H1 (cell line): Measurements from ENCODE around the gene POLE. TPM values are rescaled to one million over a fixed set of nuclear protein-coding genes. Genes with fewer than 3 reads are reported as not detected.

Source experiments
- CTCF ChIA-PET: fragments of 300-600 bp; sonication (Branson Sonifier 250); formaldehyde crosslinking; loops from one replicate; lab custom pipeline; 2021; ENCODE audit not compliant: partially characterized antibody; lab: Charles Lee
- POLR2A ChIA-PET: fragments of 300-600 bp; sonication (Branson Sonifier 250); formaldehyde crosslinking; loops from one replicate; lab custom pipeline; 2021; ENCODE audit warnings: inconsistent platforms; ENCODE audit not compliant: partially characterized antibody; lab: Charles Lee
- DNase-seq, 2 experiments: peaks; one replicate each; pipeline versions ENCODE4 v3.0.0 to v3.0.0-alpha.2; 2010 to 2022; ENCODE audit warnings: low spot score in 2 of 2, low read depth in 1 of 2, mixed read lengths in 1 of 2
- FAIRE-seq: peaks from 2 replicates; lab custom pipeline; 2011; peaks lifted over from hg19 to GRCh38; lab: Jason Lieb, UNC
- H2AFZ ChIP-seq: 2 replicates; pipeline ENCODE4 v1.8.1; 2012; ENCODE audit warnings: low read length, inconsistent platforms
- H2AK5ac ChIP-seq: 2 replicates; pipeline ENCODE4 v1.6.1; 2013; ENCODE audit warnings: low read depth, low read length
- H2BK120ac ChIP-seq: replicated peaks from 2 replicates; pipeline ENCODE3; 2013; ENCODE audit warnings: low read depth, low read length, inconsistent platforms
- H2BK12ac ChIP-seq: 2 replicates; pipeline ENCODE4 v1.6.1; 2013; ENCODE audit warnings: low read depth, low read length
- H2BK15ac ChIP-seq: 2 replicates; pipeline ENCODE4 v1.6.1; 2013; ENCODE audit warnings: low read length
- H2BK20ac ChIP-seq: 2 replicates; pipeline ENCODE4 v1.6.1; 2013; ENCODE audit warnings: low read length
- H2BK5ac ChIP-seq: 2 replicates; pipeline ENCODE4 v1.6.1; 2013; ENCODE audit warnings: low read depth, low read length
- H3K14ac ChIP-seq: 2 replicates; pipeline ENCODE4 v1.6.1; 2013; ENCODE audit warnings: inconsistent platforms; ENCODE audit not compliant: insufficient read length
- H3K18ac ChIP-seq: 2 replicates; pipeline ENCODE4 v1.6.1; 2013; ENCODE audit warnings: low read length; ENCODE audit errors: extremely low read depth
- H3K23ac ChIP-seq: 2 replicates; pipeline ENCODE4 v1.6.1; 2013; ENCODE audit warnings: inconsistent platforms; ENCODE audit not compliant: insufficient read length
- H3K23me2 ChIP-seq: 2 replicates; pipeline ENCODE4 v1.6.1; 2013; ENCODE audit warnings: low read depth, low read length
- H3K27ac ChIP-seq: 2 replicates; pipeline ENCODE4 v1.6.1; 2011; ENCODE audit warnings: low read depth, low read length, inconsistent platforms
- H3K27me3 ChIP-seq, 4 experiments: replicated peaks in 1 of 4; 1 replicate in 1 of 4; 2 replicates in 3 of 4; pipeline versions ENCODE4 v1.6.1 to v1.8.1; 2011 to 2013; ENCODE audit warnings: low read length in 3 of 4, mild to moderate bottlenecking in 3 of 4, inconsistent platforms in 2 of 4, mixed read lengths in 2 of 4, moderate library complexity in 1 of 4; ENCODE audit not compliant: control insufficient read depth in 3 of 4, insufficient read depth in 3 of 4; ENCODE audit errors: extremely low read depth in 1 of 4
- H3K36me3 ChIP-seq, 4 experiments: 2 replicates each; pipeline versions ENCODE4 v1.6.1 to v1.8.1; 2011 to 2013; ENCODE audit warnings: mild to moderate bottlenecking in 4 of 4, low read length in 3 of 4, moderate library complexity in 2 of 4, control low read depth in 1 of 4, inconsistent platforms in 1 of 4; ENCODE audit not compliant: insufficient read depth in 4 of 4, control insufficient read depth in 2 of 4
- H3K4ac ChIP-seq: replicated peaks from 2 replicates; pipeline ENCODE3; 2013; ENCODE audit warnings: low read length, low read depth, mixed read lengths, inconsistent platforms; ENCODE audit not compliant: insufficient read length
- H3K4me1 ChIP-seq, 4 experiments: replicated peaks in 1 of 4; 1 replicate in 1 of 4; 2 replicates in 3 of 4; pipeline versions ENCODE4 v1.6.1 to v1.8.1; 2011 to 2013; ENCODE audit warnings: low read length in 3 of 4, inconsistent platforms in 2 of 4, mixed read lengths in 1 of 4; ENCODE audit not compliant: insufficient read depth in 4 of 4, control insufficient read depth in 3 of 4
- H3K4me2 ChIP-seq, 2 experiments: 2 replicates each; pipeline versions ENCODE4 v1.6.1 to v1.8.1; 2011 to 2013; ENCODE audit warnings: low read depth in 2 of 2, low read length in 2 of 2, control low read depth in 1 of 2, inconsistent platforms in 1 of 2, mild to moderate bottlenecking in 1 of 2; ENCODE audit not compliant: insufficient read depth in 1 of 2
- H3K4me3 ChIP-seq, 4 experiments: fragments of 200-600, 300-600 bp in 1 of 4; sonication (generic), shearing (Covaris generic), sonication (Bioruptor Twin) in 1 of 4; 2 replicates each; pipeline versions ENCODE4 v1.5.1 to v1.8.1; 2011 to 2016; ENCODE audit warnings: low read length in 4 of 4, low read depth in 3 of 4, control low read depth in 2 of 4, inconsistent platforms in 2 of 4, mild to moderate bottlenecking in 2 of 4, mixed read lengths in 1 of 4, moderate library complexity in 1 of 4; ENCODE audit not compliant: insufficient read depth in 2 of 4; ENCODE audit errors: extremely low read depth in 1 of 4
- H3K56ac ChIP-seq: replicated peaks from 2 replicates; pipeline ENCODE3; 2013; ENCODE audit warnings: low read depth, mild to moderate bottlenecking, mixed read lengths, low read length, inconsistent platforms; ENCODE audit not compliant: insufficient read length
- H3K79me1 ChIP-seq: 2 replicates; pipeline ENCODE4 v1.6.1; 2013; ENCODE audit warnings: low read depth, low read length, control low read depth
- H3K79me2 ChIP-seq, 2 experiments: 2 replicates each; pipeline versions ENCODE4 v1.6.1 to v1.8.1; 2012 to 2013; ENCODE audit warnings: low read length in 2 of 2, mild to moderate bottlenecking in 2 of 2, inconsistent platforms in 1 of 2; ENCODE audit not compliant: insufficient read depth in 2 of 2, control insufficient read depth in 1 of 2
- H3K9ac ChIP-seq, 4 experiments: replicated peaks in 1 of 4; 1 replicate in 1 of 4; 2 replicates in 3 of 4; pipeline versions ENCODE4 v1.6.1 to v1.8.1; 2011 to 2013; ENCODE audit warnings: low read depth in 3 of 4, low read length in 3 of 4, control low read depth in 2 of 4, mild to moderate bottlenecking in 2 of 4, moderate library complexity in 2 of 4, inconsistent platforms in 1 of 4; ENCODE audit errors: extremely low read depth in 1 of 4
- H3K9me3 ChIP-seq, 2 experiments: 2 replicates each; pipeline versions ENCODE4 v1.6.1 to v1.8.1; 2012 to 2013; ENCODE audit warnings: mild to moderate bottlenecking in 2 of 2, moderate library complexity in 2 of 2, control low read depth in 1 of 2, inconsistent platforms in 1 of 2, low read depth in 1 of 2, low read length in 1 of 2, mixed read lengths in 1 of 2; ENCODE audit not compliant: insufficient read depth in 2 of 2
- H4K20me1 ChIP-seq, 2 experiments: replicated peaks in 1 of 2; 2 replicates each; pipeline versions ENCODE3 to v1.8.1; 2011 to 2013; ENCODE audit warnings: inconsistent platforms in 2 of 2, low read length in 2 of 2, mild to moderate bottlenecking in 1 of 2; ENCODE audit not compliant: insufficient read depth in 2 of 2, control insufficient read depth in 1 of 2
- H4K5ac ChIP-seq: 2 replicates; pipeline ENCODE4 v1.6.1; 2013; ENCODE audit warnings: low read length, low read depth, mixed read lengths, inconsistent platforms; ENCODE audit not compliant: insufficient read length
- H4K8ac ChIP-seq: 2 replicates; pipeline ENCODE4 v1.8.0; 2013; ENCODE audit warnings: mild to moderate bottlenecking, moderate library complexity, low read length, inconsistent platforms; ENCODE audit not compliant: insufficient read depth; ENCODE audit errors: extremely low read depth
- H4K91ac ChIP-seq: replicated peaks from 2 replicates; pipeline ENCODE3; 2013; ENCODE audit warnings: low read length, mixed read lengths, inconsistent platforms; ENCODE audit not compliant: insufficient read length
- ASH2L ChIP-seq: fragments of 200-600, 300-600 bp; sonication (generic); IDR thresholded peaks from one replicate; pipeline ENCODE4 v1.7.1; 2017; ENCODE audit warnings: low read length
- BACH1 ChIP-seq: IDR thresholded peaks from 2 replicates; pipeline ENCODE4 v1.6.1; 2012; ENCODE audit warnings: low read length, improper control_type of control experiment
- CBX5 ChIP-seq: fragments of 300-800, 300-1000 bp; sonication (generic); IDR thresholded peaks from 2 replicates; pipeline ENCODE4 v1.7.1; 2016; ENCODE audit warnings: antibody characterized with exemption, low read length, low read depth
- CTBP2 ChIP-seq: IDR thresholded peaks from 2 replicates; pipeline ENCODE4 v1.7.0; 2011; ENCODE audit warnings: borderline replicate concordance, mild to moderate bottlenecking, moderate library complexity, mixed read lengths, low read length; ENCODE audit not compliant: insufficient read depth, insufficient read length
- CTCF ChIP-seq, 3 experiments: IDR thresholded peaks; 1 replicate in 2 of 3; 2 replicates in 1 of 3; pipeline versions ENCODE4 v1.5.1 to v1.6.1; 2011; ENCODE audit warnings: low read length in 3 of 3, mild to moderate bottlenecking in 3 of 3, inconsistent platforms in 2 of 3, low read depth in 1 of 3, moderate library complexity in 1 of 3; ENCODE audit not compliant: insufficient read depth in 1 of 3; ENCODE audit errors: control extremely low read depth in 1 of 3
- EP300 ChIP-seq, 2 experiments: IDR thresholded peaks; 1 replicate in 1 of 2; 2 replicates in 1 of 2; pipeline ENCODE4 v1.6.1; 2011 to 2012; ENCODE audit warnings: low read depth in 2 of 2, low read length in 2 of 2, mild to moderate bottlenecking in 2 of 2, borderline replicate concordance in 1 of 2, inconsistent platforms in 1 of 2, moderate library complexity in 1 of 2
- KDM4A ChIP-seq: IDR thresholded peaks from one replicate; pipeline ENCODE4 v1.7.1; 2012; ENCODE audit warnings: low read depth, mild to moderate bottlenecking, moderate library complexity, low read length, inconsistent platforms; ENCODE audit not compliant: severe bottlenecking
- NANOG ChIP-seq: IDR thresholded peaks from 2 replicates; pipeline ENCODE4 v1.6.1; 2011; ENCODE audit warnings: low read length, low read depth, mild to moderate bottlenecking, inconsistent platforms; ENCODE audit not compliant: insufficient read depth, poor library complexity, severe bottlenecking
- RAD21 ChIP-seq, 2 experiments: IDR thresholded peaks in 1 of 2; conservative IDR thresholded peaks in 1 of 2; 2 replicates each; pipeline ENCODE4 v1.6.1; 2011; ENCODE audit warnings: low read depth in 2 of 2, low read length in 2 of 2, improper control_type of control experiment in 1 of 2, inconsistent platforms in 1 of 2, mild to moderate bottlenecking in 1 of 2, moderate library complexity in 1 of 2
- SRF ChIP-seq: IDR thresholded peaks from 2 replicates; pipeline ENCODE4 v1.6.1; 2011; ENCODE audit warnings: mild to moderate bottlenecking, low read depth, low read length, moderate library complexity
- YY1 ChIP-seq: IDR thresholded peaks from 2 replicates; pipeline ENCODE4 v1.6.1; 2011; ENCODE audit warnings: low read depth, mild to moderate bottlenecking, low read length
- WGBS, 2 experiments: shearing (Covaris generic) in 1 of 2; methylation state at CpG; one replicate each; pipeline versions ENCODE4 v1.1.6 to v1.1.7; 2013 to 2015; ENCODE audit warnings: low lambda C conversion rate in 2 of 2, mixed read lengths in 2 of 2, inconsistent platforms in 1 of 2, low coverage in 1 of 2, missing lambda C conversion rate in 1 of 2; ENCODE audit not compliant: insufficient replicate concordance in 2 of 2, insufficient coverage in 1 of 2, insufficient read length in 1 of 2; ENCODE audit errors: extremely low coverage in 1 of 2, missing lambda C conversion rate in 1 of 2; 5-methylcytosine and 5-hydroxymethylcytosine counted together
- polyA plus RNA-seq, 7 experiments: library from polyadenylated mRNA; depleted of rRNA in 3 of 7; stranded (reverse) in 5 of 7; unstranded in 2 of 7; fragments of >200 nt in 5 of 7; fragments of 200-250 nt in 2 of 7; gene quantifications; 1 replicate in 5 of 7; 2 replicates in 1 of 7; 4 replicates in 1 of 7; pipeline versions ENCODE4 v1.2.1 to v1.2.3, GENCODE V29; 2011 to 2013; ENCODE audit warnings: missing spikeins in 2 of 7, mixed read lengths in 2 of 7
- total RNA-seq: library from RNA; stranded (reverse); fragmentation: NEBNext Ultra II Directional; extraction: Animal tissue kit (Norgen Biotek cat#: 25700); gene quantifications from 2 replicates; pipeline ENCODE4 v1.2.1, GENCODE V29; 2021

POLE gene
- total and polyA plus RNA-seq, 2 of the 8 experiments (the other 6 are each of a cell fraction or from before 2014, with no cell fraction given): 59.7 to 115 TPM

- H3K9ac ChIP-seq: no peak overlapping the region
- no peak overlapping the region for H4K8ac ChIP-seq
- H2BK15ac ChIP-seq: no peak overlapping the region
- no peak overlapping the region for H4K5ac ChIP-seq
- FAIRE-seq (no peak), DNase-seq (no peak)
- WGBS, 2 experiments: 85 to 100% methylated on average over 1 to 9 of the region's 10 CpGs
- no peak overlapping the region for H2AFZ ChIP-seq
- H3K4me2 ChIP-seq: no peak overlapping the region
- no peaks in the 10 kb centered on the region for H3K27me3 ChIP-seq
- H2AK5ac ChIP-seq: no peak overlapping the region
- H3K18ac ChIP-seq: no peak overlapping the region
- no peak overlapping the region for H3K56ac ChIP-seq
- H3K4me3 ChIP-seq: no peak overlapping the region
- H4K91ac ChIP-seq: no peak overlapping the region
- no peak overlapping the region for H3K14ac ChIP-seq
- POLR2A ChIA-PET: interaction anchor here (0.6 to 2.3 kb wide), 3 partner anchors 19 to 107 kb away, joined by 3 to 6 read pairs (median 3); no protein-coding TSS in a partner anchor
- H3K79me2 ChIP-seq: no peaks in the 10 kb centered on the region
- no peaks in the 10 kb centered on the region for H3K23me2 ChIP-seq
- H2BK20ac ChIP-seq: no peak overlapping the region
- H4K20me1 ChIP-seq: peaks cover 4 to 20% of the 10 kb centered on the region in 2 experiments
- no peak overlapping the region for H2BK120ac ChIP-seq
- peaks cover 39 to 88% (median 81%) of the 10 kb centered on the region in 4 experiments for H3K36me3 ChIP-seq
- H3K4ac ChIP-seq: no peak overlapping the region
- no peak overlapping the region for H2BK12ac ChIP-seq
- CTCF ChIA-PET: interaction anchor here (2.2 to 9.3 kb wide), 2 partner anchors 8 to 14 kb away, joined by 6 to 61 read pairs; no protein-coding TSS in a partner anchor
- no peak overlapping the region; the same call in 1 of the 2 replicates for H2BK5ac ChIP-seq
- no peaks in the 10 kb centered on the region for H3K4me1 ChIP-seq
- no peak overlapping the region for H3K23ac ChIP-seq
- no peak overlapping the region for H3K27ac ChIP-seq
- no peaks in the 10 kb centered on the region for H3K9me3 ChIP-seq
- H3K79me1 ChIP-seq: no peaks in the 10 kb centered on the region
- no peak for TF ChIP-seq SRF
- TF ChIP-seq CTCF (IDR thresholded peaks at IDR 0.05; ENCODE audit: control extremely low read depth in 1 of 3, insufficient read depth in 1 of 3, low read depth in 1 of 3, low read length in 3 of 3): no peak
- TF ChIP-seq CBX5: no peak
- TF ChIP-seq RAD21 (IDR thresholded peaks at IDR 0.05 in 1 of 2, conservative IDR thresholded peaks at IDR 0.05 in 1 of 2; ENCODE audit: low read depth in 2 of 2, low read length in 2 of 2): no peak
- no peak for TF ChIP-seq ASH2L
- no peak for TF ChIP-seq BACH1
- no peak for TF ChIP-seq NANOG
- no peak for TF ChIP-seq EP300 (IDR thresholded peaks at IDR 0.05; ENCODE audit: borderline replicate concordance in 1 of 2, low read depth in 2 of 2, low read length in 2 of 2)
- TF ChIP-seq CTBP2: no peak
- TF ChIP-seq YY1: no peak
- TF ChIP-seq KDM4A: no peak
These were observed 53.2 kb downstream of the POLE start for GRCh38 chr12:132633901-132634300.
